ENCODE results near the gene NAB1. TPM values are rescaled to one million over a fixed set of nuclear protein-coding genes. Genes with fewer than 3 reads are reported as not detected.
"Not testable (repeated sequence)": the region's sequence is repeated elsewhere in the genome, so short reads cannot be mapped to it uniquely, and the experiment has no call there.

NAB1 gene
- total RNA-seq, 1 experiment from 2014 or later = 43.1 TPM

DNA sequence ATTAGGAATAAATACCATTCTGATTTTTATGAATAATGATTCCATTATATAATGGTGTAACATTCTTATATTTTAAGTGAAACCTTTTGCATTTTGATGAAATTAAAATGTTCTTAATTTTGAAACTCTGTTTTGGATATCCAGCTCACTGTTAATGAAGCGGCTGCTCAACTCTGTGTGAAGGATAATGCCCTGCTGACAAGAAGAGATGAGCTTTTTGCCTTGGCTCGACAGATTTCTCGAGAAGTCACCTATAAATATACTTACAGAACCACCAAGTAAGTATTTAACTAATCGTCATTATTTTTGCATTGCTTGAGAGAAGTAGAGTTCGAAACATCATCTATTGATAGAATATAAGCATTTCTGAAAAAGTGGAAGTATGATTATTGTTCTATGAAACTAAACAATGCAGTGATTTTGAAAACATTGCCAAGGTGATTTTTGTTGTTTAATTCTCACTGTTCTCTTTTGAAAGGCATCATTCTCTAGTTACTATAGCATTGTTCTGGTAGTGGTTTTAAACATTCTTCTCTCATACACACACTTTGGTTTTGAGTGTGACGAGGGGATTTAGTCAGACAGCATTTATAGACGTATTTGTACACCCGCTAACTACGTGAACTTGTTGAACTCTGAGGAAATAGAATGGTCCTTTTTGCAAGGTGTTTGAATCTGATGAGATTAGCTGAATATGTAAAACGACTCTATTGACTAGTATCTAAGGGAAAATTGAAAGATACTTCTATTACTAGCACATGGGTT lies 21.5 kb downstream of the NAB1 start:
- DNase-seq (ENCODE audit: low read depth) = no peak

DNA sequence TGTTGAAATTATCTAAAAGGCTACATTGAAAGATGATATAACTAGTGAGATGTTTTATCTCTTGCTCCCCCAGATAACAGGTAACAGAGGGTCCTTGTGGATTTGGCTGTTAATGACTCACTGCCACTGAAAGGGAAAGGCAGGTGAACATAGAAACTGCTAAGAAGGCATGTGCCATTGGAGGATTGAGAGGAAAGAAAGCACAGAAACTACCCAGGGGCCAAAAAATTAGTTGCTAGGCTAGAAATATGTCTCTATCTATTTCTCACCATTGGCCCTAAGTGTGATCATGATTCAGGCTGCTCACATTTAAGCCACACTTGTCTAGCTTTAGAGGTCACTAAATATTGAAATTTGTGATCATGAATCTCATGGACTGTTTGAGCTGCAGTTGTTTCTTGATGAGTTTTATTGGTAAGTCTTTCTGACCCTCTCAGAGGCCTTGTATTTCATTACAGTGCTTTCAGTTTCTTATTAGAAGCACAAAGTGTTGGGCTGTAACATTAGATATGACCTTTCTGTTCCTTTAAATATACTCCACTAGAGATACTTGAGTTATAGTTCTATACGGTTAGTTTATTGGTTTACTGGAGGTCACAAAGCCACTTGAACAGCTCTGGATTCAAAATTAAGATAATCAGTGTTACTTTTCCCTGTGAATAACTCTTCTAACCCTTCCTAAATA lies 26.2 kb downstream of the NAB1 start:
- no peak for DNase-seq (ENCODE audit: low read depth)

GRCh38 chr2:190677255-190677654 lies 28.4 kb downstream of the NAB1 start:
- no peak for DNase-seq (ENCODE audit: low read depth)

- no peak for DNase-seq (ENCODE audit: low read depth)
Measured at GRCh38 chr2:190678444-190679162, 29.7 kb downstream of the NAB1 start.

DNA sequence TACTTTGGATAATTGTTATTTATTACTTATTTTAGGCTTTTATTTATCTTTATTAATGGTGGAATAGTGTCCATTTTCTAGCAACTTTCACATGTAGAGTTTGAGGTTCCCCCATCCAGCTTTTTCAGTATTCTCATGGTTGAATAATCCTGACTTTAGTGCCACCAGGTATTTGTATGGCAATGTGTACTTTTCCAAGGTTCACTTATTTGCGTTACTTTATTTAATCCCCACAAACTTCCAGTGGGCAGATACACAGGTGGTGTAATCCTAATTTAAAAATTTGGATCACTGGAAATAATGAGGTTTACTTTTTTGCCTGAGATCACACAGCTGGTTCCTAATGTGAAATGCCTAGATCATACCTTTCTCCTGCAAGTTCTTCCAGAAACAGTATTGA lies 30.5 kb downstream of the NAB1 start:
- no peak for DNase-seq (ENCODE audit: low read depth)

GRCh38 chr2:190679813-190680591 lies 31.1 kb downstream of the NAB1 start:
- peak; percentile 38 for DNase-seq (ENCODE audit: low read depth)

DNA sequence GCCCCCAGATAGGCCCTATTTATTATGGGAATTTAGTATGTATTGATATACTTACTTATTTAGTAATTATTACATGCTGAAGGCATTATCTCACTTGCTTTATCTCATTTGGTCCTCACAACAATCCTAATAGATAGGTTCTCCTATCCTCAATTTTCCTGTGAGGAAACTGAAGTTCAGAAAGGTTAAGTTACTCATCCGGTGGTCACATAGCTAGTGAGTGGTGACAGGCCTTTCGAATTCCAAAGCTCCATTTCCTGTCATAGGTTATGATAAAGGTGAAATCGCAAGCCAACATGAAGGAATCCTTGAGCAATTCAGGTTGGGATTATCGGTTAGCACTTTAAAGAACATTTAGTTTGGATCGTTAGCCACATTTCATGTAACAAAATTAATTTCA lies 33.3 kb downstream of the NAB1 start:
- peak; percentile 73 for DNase-seq (ENCODE audit: low read depth)

- peak; percentile 93 for DNase-seq (ENCODE audit: low read depth)
Measured at GRCh38 chr2:190683802-190684201, 34.9 kb downstream of the NAB1 start.

GRCh38 chr2:190684931-190685330 lies 36.0 kb downstream of the NAB1 start:
- no peak for DNase-seq (ENCODE audit: low read depth)

GRCh38 chr2:190685333-190685732 lies 36.5 kb downstream of the NAB1 start:
- DNase-seq (ENCODE audit: low read depth) = no peak

- DNase-seq (ENCODE audit: low read depth) = no peak
Measured at GRCh38 chr2:190693533-190694232, 44.8 kb downstream of the NAB1 start.

DNA sequence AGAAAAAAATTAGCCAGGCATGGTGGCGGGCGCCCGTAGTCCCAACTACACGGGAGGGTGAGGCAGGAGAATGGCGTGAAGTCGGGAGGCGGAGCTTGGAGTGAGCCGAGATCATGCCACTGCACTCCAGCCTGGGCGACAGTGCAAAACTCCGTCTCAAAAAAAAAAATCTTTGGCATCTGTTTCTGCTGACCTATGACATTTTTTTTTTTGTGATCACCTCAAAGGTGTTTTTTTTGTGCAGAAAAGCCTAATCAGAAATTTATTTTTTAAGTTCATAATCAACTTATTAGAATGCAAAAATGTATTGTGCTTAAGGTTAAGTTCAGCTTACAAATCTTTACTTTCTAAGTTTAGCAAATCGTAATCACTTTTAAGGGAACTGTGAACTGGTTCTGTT lies 45.6 kb downstream of the NAB1 start:
- no peak for DNase-seq (ENCODE audit: low read depth)

- no peak for DNase-seq (ENCODE audit: low read depth)
Measured at GRCh38 chr2:190695739-190696138, 46.9 kb downstream of the NAB1 start.

GRCh38 chr2:190696792-190697398 lies 48.0 kb downstream of the NAB1 start:
- DNase-seq (ENCODE audit: low read depth) = no peak

DNA sequence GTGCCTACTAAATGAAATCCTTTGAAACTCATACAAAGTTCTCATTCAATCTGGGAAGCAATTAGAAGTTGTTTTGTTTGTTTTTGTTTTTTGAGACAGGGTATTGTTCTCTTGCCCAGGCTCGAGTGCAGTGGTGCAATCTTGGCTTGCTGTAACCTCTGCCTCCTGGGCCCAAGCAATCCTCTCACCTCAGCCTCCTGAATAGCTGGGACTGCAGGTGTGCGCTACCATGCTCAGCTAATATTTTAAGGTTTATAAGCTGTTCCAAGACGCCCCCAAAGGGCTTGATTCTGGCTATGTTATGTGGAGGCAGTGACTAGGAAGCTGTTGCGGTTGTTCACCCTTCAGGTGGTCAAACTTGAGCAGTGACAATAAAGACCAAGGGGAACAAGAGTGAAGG lies 48.5 kb downstream of the NAB1 start:
- DNase-seq (ENCODE audit: low read depth) = no peak

- no peak for DNase-seq (ENCODE audit: low read depth)
Measured at GRCh38 chr2:190698895-190699294, 50.0 kb downstream of the NAB1 start.

GRCh38 chr2:190701586-190701985 lies 52.7 kb downstream of the NAB1 start:
- DNase-seq (ENCODE audit: low read depth) = no peak

- no peak for DNase-seq (ENCODE audit: low read depth)
Measured at GRCh38 chr2:190705280-190705679, 56.4 kb downstream of the NAB1 start.

DNA sequence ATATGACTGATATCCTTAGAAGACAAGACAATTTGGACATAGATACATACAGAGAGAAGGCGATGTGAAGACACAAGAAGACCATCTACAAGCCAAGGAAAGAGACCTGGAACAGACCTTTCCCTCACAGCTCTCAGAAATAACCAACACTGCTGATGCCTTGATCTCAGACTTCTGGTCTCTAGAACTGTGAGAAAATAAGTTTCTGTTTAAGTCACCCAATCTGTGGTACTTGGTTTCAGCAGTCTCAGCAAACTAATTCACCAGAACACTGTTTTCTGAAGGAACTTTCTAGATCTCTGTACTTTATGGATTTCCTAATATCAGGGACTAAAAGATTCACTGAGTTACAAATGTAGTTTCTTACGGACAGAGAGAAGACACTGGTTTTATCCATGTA lies 58.8 kb downstream of the NAB1 start:
- no peak for DNase-seq (ENCODE audit: low read depth)

GRCh38 chr2:190708650-190709049 lies 59.8 kb downstream of the NAB1 start:
- not testable (repeated sequence) for DNase-seq (ENCODE audit: low read depth)

- no peak for DNase-seq (ENCODE audit: low read depth)
Measured at GRCh38 chr2:190711069-190711468, 62.2 kb downstream of the NAB1 start.

Measured in LHCN-M2 (cell line).